GM12878 (cell line): ENCODE results near the gene ATP5F1B.

ENCODE experiments used
- CHD1 ChIP-seq: IDR thresholded peaks from 2 replicates; pipeline ENCODE4 v1.6.1; 2012; ENCODE audit warnings: low read depth, low read length, improper control_type of control experiment
- CTCF ChIP-seq, 3 experiments: IDR thresholded peaks in 2 of 3; conservative IDR thresholded peaks in 1 of 3; 2 replicates each; pipeline ENCODE4 v1.5.1; 2011; ENCODE audit warnings: low read depth in 3 of 3, low read length in 3 of 3, mild to moderate bottlenecking in 3 of 3, control low read depth in 2 of 3, moderate library complexity in 2 of 3, inconsistent platforms in 1 of 3, mixed read lengths in 1 of 3; ENCODE audit not compliant: control insufficient read depth in 2 of 3, insufficient read depth in 1 of 3; ENCODE audit errors: extremely low read depth in 1 of 3
- E2F8 ChIP-seq: fragments of 450-650 bp; IDR thresholded peaks from 2 replicates; pipeline ENCODE4 v1.6.1; 2018; ENCODE audit warnings: mild to moderate bottlenecking, low read depth, moderate library complexity; ENCODE audit not compliant: partially characterized antibody
- LARP7 ChIP-seq: fragments of 450-650 bp; IDR thresholded peaks from 2 replicates; pipeline ENCODE4 v1.6.1; 2017; ENCODE audit warnings: mild to moderate bottlenecking
- MXI1 ChIP-seq: fragments of 150-350 bp; IDR thresholded peaks from 2 replicates; pipeline ENCODE4 v1.6.1; 2011; ENCODE audit warnings: low read depth, mild to moderate bottlenecking, inconsistent platforms, low read length, improper control_type of control experiment
- POLR2A ChIP-seq: IDR thresholded peaks from 2 replicates; pipeline ENCODE4 v1.6.1; 2011; ENCODE audit warnings: low read depth, mild to moderate bottlenecking, low read length
- SUZ12 ChIP-seq: fragments of 200-600 bp; sonication (generic); IDR thresholded peaks from one replicate; pipeline ENCODE4 v1.6.1; 2018; ENCODE audit warnings: antibody characterized with exemption, mild to moderate bottlenecking; ENCODE audit not compliant: unreplicated experiment
- TAF1 ChIP-seq: IDR thresholded peaks from 2 replicates; pipeline ENCODE4 v1.6.1; 2011; ENCODE audit warnings: mild to moderate bottlenecking, low read depth, low read length, borderline replicate concordance

GRCh38 chr12:56644654-56645053, 1.1 kb downstream of the ATP5F1B start:
- TF ChIP-seq CTCF (IDR thresholded peaks at IDR 0.05 in 2 of 3, conservative IDR thresholded peaks at IDR 0.05 in 1 of 3; ENCODE audit: control insufficient read depth in 2 of 3, extremely low read depth in 1 of 3, insufficient read depth in 1 of 3, low read depth in 3 of 3, low read length in 3 of 3), result no peak
- no peak for TF ChIP-seq E2F8
- TF ChIP-seq MXI1, result no peak
- TF ChIP-seq POLR2A, result no peak
- no peak for TF ChIP-seq CHD1
- TF ChIP-seq TAF1, result no peak
- no peak for TF ChIP-seq SUZ12
- TF ChIP-seq LARP7, result no peak
